Measurements from ENCODE around the gene KLHL26.

Gene KLHL26

GRCh38 chr19:18612051-18612771, 24.6 kb upstream of the KLHL26 start (continued):
- TF ChIP-seq ZNF580 (tag by site-specific recombination; IDR thresholded peaks at IDR 0.05) (no peak), ZNF394 (tag by site-specific recombination; IDR thresholded peaks at IDR 0.05; ENCODE audit: borderline replicate concordance) (peak; percentile 85), ZNF777 (tag by site-specific recombination; IDR thresholded peaks at IDR 0.05; ENCODE audit: borderline replicate concordance) (0 out of 2 replicates have a peak, but pooled peaks have one; percentile 43), GLIS2 (tag by site-specific recombination; IDR thresholded peaks at IDR 0.05) (peak; percentile 60), PRDM10 (tag by site-specific recombination; IDR thresholded peaks at IDR 0.05) (peak; percentile 81), ZNF670 (tag by site-specific recombination; IDR thresholded peaks at IDR 0.05; ENCODE audit: low read depth) (no peak), ZBTB8A (tag by site-specific recombination; IDR thresholded peaks at IDR 0.05) (peak; percentile 42; the same call in 1 of the 2 replicates), ZNF140 (tag by site-specific recombination; IDR thresholded peaks at IDR 0.05) (no peak), ZNF837 (tag by site-specific recombination; IDR thresholded peaks at IDR 0.05) (no peak), AEBP2 (tag by site-specific recombination; IDR thresholded peaks at IDR 0.05; ENCODE audit: borderline replicate concordance) (no peak), ZNF292 (tag by site-specific recombination; IDR thresholded peaks at IDR 0.05; ENCODE audit: borderline replicate concordance, low read depth) (no peak), ZNF692 (tag by site-specific recombination; IDR thresholded peaks at IDR 0.05) (peak; percentile 57), ZSCAN23 (tag by site-specific recombination; IDR thresholded peaks at IDR 0.05) (0 out of 2 replicates have a peak, but pooled peaks have one; percentile 42), ZBTB20 (tag by site-specific recombination; IDR thresholded peaks at IDR 0.05) (peak; percentile 50; the same call in 1 of the 2 replicates), KLF1 (tag by site-specific recombination; IDR thresholded peaks at IDR 0.05) (peak; percentile 18; the same call in 1 of the 2 replicates), MEIS1 (CRISPR knock-in tag; IDR thresholded peaks at IDR 0.05; ENCODE audit: borderline replicate concordance) (no peak), ZNF398 (tag by site-specific recombination; IDR thresholded peaks at IDR 0.05) (peak; percentile 29; the same call in 1 of the 2 replicates), ZNF18 (tag by site-specific recombination; IDR thresholded peaks at IDR 0.05) (no peak), ZNF2 (tag by site-specific recombination; IDR thresholded peaks at IDR 0.05) (no peak), ZNF707 (tag by site-specific recombination; IDR thresholded peaks at IDR 0.05) (no peak; the same call in 1 of the 2 replicates), ZNF239 (tag by site-specific recombination; IDR thresholded peaks at IDR 0.05) (no peak), ZNF169 (tag by site-specific recombination; IDR thresholded peaks at IDR 0.05) (no peak), ZNF266 (tag by site-specific recombination; IDR thresholded peaks at IDR 0.05; ENCODE audit: low read depth) (no peak), SETDB1 (IDR thresholded peaks at IDR 0.05; ENCODE audit: insufficient read length, low read length) (no peak), PATZ1 (tag by site-specific recombination; IDR thresholded peaks at IDR 0.05) (peak; percentile 92), SP7 (tag by site-specific recombination; IDR thresholded peaks at IDR 0.05) (peak; percentile 66)

Measured in HEK293 (cell line).